Sigmoid colon (tissue), 7 donors: ENCODE data around the gene SHC1. TPM values are rescaled to one million over a fixed set of nuclear protein-coding genes. Genes with fewer than 3 reads are reported as not detected.

Experiments used
- DNase-seq: peaks from one replicate; pipeline ENCODE4 v3.0.0-alpha.2; 2019
- H3K27ac ChIP-seq, 4 donors: fragments of 200-600 bp; sonication (generic); one replicate each; pipeline ENCODE4 v1.5.1; 2016 to 2019; ENCODE audit warnings: mild to moderate bottlenecking in 1 of 4
- H3K27me3 ChIP-seq, 3 donors: fragments of 200-600 bp; sonication (generic); one replicate each; pipeline ENCODE4 v1.5.1; 2019; ENCODE audit warnings: mild to moderate bottlenecking in 1 of 3
- H3K36me3 ChIP-seq, 4 donors: fragments of 200-600 bp; sonication (generic); one replicate each; pipeline ENCODE4 v1.5.1; 2016 to 2019
- H3K4me1 ChIP-seq, 4 donors: fragments of 200-600 bp; sonication (generic); one replicate each; pipeline ENCODE4 v1.5.1; 2017 to 2019
- H3K4me3 ChIP-seq, 4 donors: fragments of 200-600 bp; sonication (generic); one replicate each; pipeline ENCODE4 v1.5.1; 2017 to 2019; ENCODE audit warnings: mild to moderate bottlenecking in 2 of 4, moderate library complexity in 1 of 4
- H3K9me3 ChIP-seq, 4 donors: fragments of 200-600 bp in 3 of 4; sonication (generic) in 3 of 4; one replicate each; pipeline versions ENCODE4 v1.5.1 to v1.6.1; 2013 to 2019
- EP300 ChIP-seq, 4 donors: sonication (generic); formaldehyde crosslinking; IDR thresholded peaks; one replicate each; pipeline ENCODE4 v1.6.1; 2017; ENCODE audit warnings: antibody characterized with exemption in 4 of 4
- POLR2A ChIP-seq, 2 donors: fragments of 450-650 bp; IDR thresholded peaks; one replicate each; pipeline ENCODE4 v1.6.1; 2016; ENCODE audit warnings: antibody characterized with exemption in 2 of 2, mild to moderate bottlenecking in 2 of 2, moderate library complexity in 2 of 2
- POLR2AphosphoS5 ChIP-seq, 4 donors: sonication (generic); formaldehyde crosslinking; IDR thresholded peaks; one replicate each; pipeline ENCODE4 v1.6.1; 2017; ENCODE audit warnings: antibody characterized with exemption in 4 of 4
- WGBS, 2 donors: extraction: QIAGEN DNeasy Blood & Tissue Kit; methylation state at CpG; one replicate each; pipeline ENCODE4 v1.1.7; 2013; 5-methylcytosine and 5-hydroxymethylcytosine counted together
- intact Hi-C: fragments of 100-400 bp; cut with DNase I; formaldehyde crosslinking; loops from one replicate; pipeline ENCODE4 v1.15.1; 2023
- polyA plus RNA-seq, 3 donors: library from polyadenylated mRNA; stranded (reverse); fragments of 200-250 nt; gene quantifications; one replicate each; pipeline ENCODE4 v1.2.3, GENCODE V29; 2013
- total RNA-seq, 4 donors: library from RNA; depleted of rRNA; stranded (reverse); fragments of >200 nt; gene quantifications; one replicate each; pipeline ENCODE4 v1.1.0, GENCODE V29; 2016
- TF ChIP-seq, protein P1 (sequence below), 4 experiments: fragments of 450-650 bp in 3 of 4; fragments of 200-600 bp in 1 of 4; IDR thresholded peaks; one replicate each; pipeline ENCODE4 v1.5.1; 2016 to 2019; ENCODE audit warnings: antibody characterized with exemption in 4 of 4, mild to moderate bottlenecking in 3 of 4, moderate library complexity in 2 of 4
- donor health status: healthy with polysubstance abuse.
- donor health status: Bipolar disorder and iron deficiency.
- donor health status: healthy.

Gene SHC1
- total and polyA plus RNA-seq, 7 donors = 49.2 to 80.4 (median 62.6) TPM

DNA sequence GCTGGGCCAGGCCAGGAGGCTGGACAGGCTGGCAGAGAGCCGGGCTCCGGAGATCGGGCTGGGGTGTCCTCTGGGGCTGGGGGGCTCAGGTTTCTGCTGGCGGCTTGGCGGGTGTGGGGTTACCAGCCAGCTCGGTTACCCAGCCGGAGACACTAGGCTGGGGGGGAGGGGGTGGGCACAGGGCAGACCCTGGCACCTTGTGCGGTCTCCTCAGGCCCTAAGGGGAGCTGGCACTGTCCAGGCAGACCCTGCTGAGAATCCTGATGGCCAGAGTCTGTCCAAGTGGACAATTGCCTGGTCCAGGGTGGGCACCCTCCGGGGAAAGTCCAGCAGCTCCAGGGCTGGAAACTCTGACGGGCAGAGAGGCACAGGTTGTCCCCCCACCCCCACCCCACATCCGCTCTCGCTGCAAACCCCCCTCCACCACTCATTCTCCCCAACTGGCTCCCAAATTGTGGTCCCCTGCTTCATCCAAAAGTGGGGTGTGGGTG is 38.7 kb upstream of the SHC1 start:
- Histone ChIP-seq H3K4me3 (peak overlapping the region in 2 of 4 donors; percentile 15 to 25), H3K4me1 (peaks cover 0 to 93% (median 76%) of the 10 kb centered on the region in 4 donors), H3K27ac (peak overlapping the region; percentile 96 to 99 (median 98)), H3K27me3 (no peaks in the 10 kb centered on the region), H3K36me3 (peaks cover 0 to 4% (median 0%) of the 10 kb centered on the region in 4 donors), H3K9me3 (no peaks in the 10 kb centered on the region)
- no peak for TF ChIP-seq EP300 (IDR thresholded peaks at IDR 0.05)
- TF ChIP-seq, protein P1, sequence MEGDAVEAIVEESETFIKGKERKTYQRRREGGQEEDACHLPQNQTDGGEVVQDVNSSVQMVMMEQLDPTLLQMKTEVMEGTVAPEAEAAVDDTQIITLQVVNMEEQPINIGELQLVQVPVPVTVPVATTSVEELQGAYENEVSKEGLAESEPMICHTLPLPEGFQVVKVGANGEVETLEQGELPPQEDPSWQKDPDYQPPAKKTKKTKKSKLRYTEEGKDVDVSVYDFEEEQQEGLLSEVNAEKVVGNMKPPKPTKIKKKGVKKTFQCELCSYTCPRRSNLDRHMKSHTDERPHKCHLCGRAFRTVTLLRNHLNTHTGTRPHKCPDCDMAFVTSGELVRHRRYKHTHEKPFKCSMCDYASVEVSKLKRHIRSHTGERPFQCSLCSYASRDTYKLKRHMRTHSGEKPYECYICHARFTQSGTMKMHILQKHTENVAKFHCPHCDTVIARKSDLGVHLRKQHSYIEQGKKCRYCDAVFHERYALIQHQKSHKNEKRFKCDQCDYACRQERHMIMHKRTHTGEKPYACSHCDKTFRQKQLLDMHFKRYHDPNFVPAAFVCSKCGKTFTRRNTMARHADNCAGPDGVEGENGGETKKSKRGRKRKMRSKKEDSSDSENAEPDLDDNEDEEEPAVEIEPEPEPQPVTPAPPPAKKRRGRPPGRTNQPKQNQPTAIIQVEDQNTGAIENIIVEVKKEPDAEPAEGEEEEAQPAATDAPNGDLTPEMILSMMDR (IDR thresholded peaks at IDR 0.05) = no peak
- no peak for TF ChIP-seq POLR2AphosphoS5 (IDR thresholded peaks at IDR 0.05)
- no peak for TF ChIP-seq POLR2A (IDR thresholded peaks at IDR 0.05)
- intact Hi-C loops = no loop called here
- WGBS, 2 donors = 75 to 77% methylated on average over 12 of the region's 12 CpGs
- no peak for DNase-seq

DNA sequence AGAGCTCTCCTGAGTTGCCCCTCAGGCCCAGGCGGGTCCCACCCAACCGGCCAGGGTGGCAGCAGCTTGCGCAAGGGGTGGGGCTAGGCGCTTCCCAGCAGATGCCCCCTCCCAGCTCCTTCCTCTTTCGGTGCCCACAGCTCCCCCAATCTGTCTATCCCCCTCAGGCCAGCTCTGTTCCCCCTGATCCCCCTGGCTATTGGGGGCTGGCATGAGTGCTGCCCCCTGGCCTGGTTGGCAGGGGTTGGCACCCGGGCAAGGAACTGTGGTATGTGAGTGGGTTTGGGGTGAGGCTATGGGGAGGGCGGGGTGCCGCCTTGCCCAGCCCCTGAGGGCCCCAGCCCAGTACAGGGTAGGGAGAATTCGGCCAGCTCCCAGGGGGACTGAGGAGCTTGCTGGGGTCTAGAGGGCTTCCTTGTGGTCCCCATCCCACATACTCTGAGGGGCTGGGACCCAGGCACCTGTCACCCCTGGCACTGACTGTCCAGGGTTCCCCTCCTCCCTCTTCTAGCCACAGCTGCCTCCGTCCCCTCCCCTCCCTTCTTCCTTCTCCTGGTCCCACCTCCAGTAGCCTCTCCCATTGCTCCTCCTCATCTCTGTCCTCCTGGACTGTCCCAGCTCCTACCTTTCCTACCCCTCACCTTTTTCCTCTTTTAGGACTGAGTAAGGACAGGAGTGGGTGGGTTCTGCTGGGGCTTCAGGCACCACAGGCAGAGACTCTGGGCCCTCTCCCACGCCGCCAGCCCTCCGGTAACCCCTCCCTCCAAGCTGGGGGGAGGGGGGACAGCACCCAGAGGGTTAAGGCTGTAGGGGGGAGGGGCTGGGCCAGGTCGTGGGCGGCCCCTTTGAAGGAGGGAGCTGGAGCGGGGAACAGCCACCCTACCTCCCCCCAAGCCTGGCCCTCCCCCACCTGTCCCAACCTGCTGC is 37.7 kb upstream of the SHC1 start:
- no peak for DNase-seq
- no peaks in the 10 kb centered on the region for H3K27me3 ChIP-seq
- TF ChIP-seq POLR2A (IDR thresholded peaks at IDR 0.05) = peak in 1 of 2 donors; percentile 25
- TF ChIP-seq, protein P1 (IDR thresholded peaks at IDR 0.05) = no peak
- peaks cover 0 to 92% (median 78%) of the 10 kb centered on the region in 4 donors for H3K4me1 ChIP-seq
- peak overlapping the region in 3 of 4 donors; percentile 15 to 32 (median 25) for H3K4me3 ChIP-seq
- WGBS, 2 donors = 14 to 56% methylated on average over 16 of the region's 16 CpGs
- H3K9me3 ChIP-seq = no peaks in the 10 kb centered on the region
- H3K36me3 ChIP-seq = no peaks in the 10 kb centered on the region
- intact Hi-C loops = no loop called here
- peak overlapping the region; percentile 96 to 99 (median 98) for H3K27ac ChIP-seq

DNA sequence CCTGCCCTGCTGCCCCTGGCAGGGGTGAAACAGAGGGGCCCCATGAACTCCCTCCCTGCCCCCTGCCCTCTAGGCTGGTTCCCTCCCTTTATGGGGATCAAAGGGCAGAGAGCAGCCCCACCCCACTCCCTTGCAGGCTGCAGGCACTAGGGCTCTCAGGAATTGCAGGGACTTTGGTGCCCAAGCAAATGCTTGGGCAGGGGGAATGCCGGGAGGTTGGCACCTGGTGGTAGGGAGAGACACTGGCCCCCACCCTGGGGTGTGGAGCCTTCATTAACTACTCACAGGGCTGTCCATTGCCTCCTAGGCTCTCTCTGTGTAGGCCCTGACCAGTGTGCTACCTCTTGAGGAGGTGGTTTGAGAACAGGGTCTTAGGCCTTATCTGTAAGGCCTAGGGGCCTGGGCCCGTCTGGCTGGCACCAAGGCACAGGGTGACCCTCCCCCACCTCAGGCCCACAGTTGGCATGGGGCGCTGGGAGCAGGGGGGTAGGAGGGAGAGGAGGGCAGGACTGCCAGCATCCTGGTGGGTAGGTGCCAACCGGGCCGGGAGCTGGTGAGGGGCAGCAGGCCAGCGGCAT is 36.8 kb upstream of the SHC1 start:
- WGBS, 2 donors = 13 to 59% methylated on average over 6 of the region's 6 CpGs

DNA sequence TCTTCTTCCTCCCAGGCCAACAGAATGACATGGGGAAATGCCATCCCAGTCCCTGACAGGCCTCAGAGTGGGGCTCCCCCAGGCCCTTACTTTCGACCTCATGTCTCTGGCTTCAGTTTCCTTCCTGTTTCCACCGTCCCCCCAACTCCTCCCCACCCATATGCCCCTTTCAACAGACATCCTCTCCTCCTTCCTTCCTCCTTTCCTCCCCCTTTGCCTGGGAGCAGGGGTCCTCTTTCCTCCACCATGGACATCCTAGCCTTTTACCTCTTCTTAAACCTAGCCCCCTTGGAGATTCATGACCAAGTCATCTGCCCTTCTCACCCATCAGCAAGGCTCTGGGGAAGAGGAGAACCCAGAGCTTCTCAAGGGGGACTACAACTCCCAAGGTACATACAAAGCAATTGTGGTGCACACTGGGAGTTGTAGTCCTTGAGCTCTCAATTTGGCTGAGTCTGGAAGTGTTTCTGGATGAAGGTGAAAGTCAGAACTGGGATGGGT is 36.1 kb upstream of the SHC1 start:
- H3K4me1 ChIP-seq = peaks cover 0 to 75% (median 68%) of the 10 kb centered on the region in 4 donors
- WGBS, 2 donors = 9 to 11% methylated on average over 2 of the region's 2 CpGs
- peak overlapping the region; percentile 96 to 99 (median 98) for H3K27ac ChIP-seq
- H3K9me3 ChIP-seq = no peaks in the 10 kb centered on the region
- intact Hi-C loops = no loop called here
- H3K27me3 ChIP-seq = no peaks in the 10 kb centered on the region
- no peaks in the 10 kb centered on the region for H3K36me3 ChIP-seq
- TF ChIP-seq EP300 (IDR thresholded peaks at IDR 0.05) (no peak), POLR2A (IDR thresholded peaks at IDR 0.05) (no peak), POLR2AphosphoS5 (IDR thresholded peaks at IDR 0.05) (no peak)
- TF ChIP-seq, protein P1 (IDR thresholded peaks at IDR 0.05) = no peak
- no peak for DNase-seq
- no peak overlapping the region for H3K4me3 ChIP-seq

More for the DNA sequence above, 36.8 kb upstream of the SHC1 start:
- TF ChIP-seq EP300 (IDR thresholded peaks at IDR 0.05) = no peak
- TF ChIP-seq POLR2A (IDR thresholded peaks at IDR 0.05) = peak in 1 of 2 donors; percentile 32
- TF ChIP-seq POLR2AphosphoS5 (IDR thresholded peaks at IDR 0.05) = peak in 2 of 4 donors; percentile 5 to 31
- intact Hi-C loops = no loop called here
- DNase-seq = no peak
- H3K27me3 ChIP-seq = no peaks in the 10 kb centered on the region
- no peaks in the 10 kb centered on the region for H3K36me3 ChIP-seq
- H3K4me1 ChIP-seq = peaks cover 0 to 82% (median 75%) of the 10 kb centered on the region in 4 donors
- peak overlapping the region; percentile 96 to 99 (median 98) for H3K27ac ChIP-seq
- H3K9me3 ChIP-seq = no peaks in the 10 kb centered on the region
- H3K4me3 ChIP-seq = peak overlapping the region in 2 of 4 donors; percentile 25 to 32
